Upper lobe of right lung (tissue), 1 donor: ENCODE measurements around the gene PABPN1L. TPM values are rescaled to one million over a fixed set of nuclear protein-coding genes. Genes with fewer than 3 reads are reported as not detected.

Experiments used
- ATAC-seq: fragments of 200-7000 bp; cut with Tn5 transposase; one replicate; pipeline ENCODE4 v1.9.1; 2020; ENCODE audit warnings: mild to moderate bottlenecking, moderate library complexity
- DNase-seq: peaks from one replicate; pipeline ENCODE4 v3.0.0-alpha.2; 2020
- H3K27ac ChIP-seq: fragments of 200-600 bp; one replicate; pipeline ENCODE4 v1.8.0; 2022
- H3K27me3 ChIP-seq: fragments of 200-600 bp; one replicate; pipeline ENCODE4 v1.8.0; 2022; ENCODE audit warnings: mild to moderate bottlenecking
- H3K36me3 ChIP-seq: fragments of 200-600 bp; one replicate; pipeline ENCODE4 v1.8.0; 2022
- H3K4me1 ChIP-seq: fragments of 200-600 bp; one replicate; pipeline ENCODE4 v1.8.0; 2022
- H3K4me3 ChIP-seq: fragments of 200-600 bp; one replicate; pipeline ENCODE4 v1.8.0; 2022; ENCODE audit warnings: mild to moderate bottlenecking
- H3K9me3 ChIP-seq: fragments of 200-600 bp; one replicate; pipeline ENCODE4 v1.8.0; 2022
- intact Hi-C: fragments of 100-400 bp; cut with DNase I; formaldehyde crosslinking; loops from one replicate; pipeline ENCODE4 v1.11.0; 2022
- total RNA-seq: library from RNA; stranded (reverse); fragmentation: NEBNext Ultra II Directional; extraction: Animal tissue kit (Norgen Biotek cat#: 25700); gene quantifications from one replicate; pipeline ENCODE4 v1.2.1, GENCODE V29; 2021
- TF ChIP-seq, protein P1 (sequence below): fragments of 200-600 bp; IDR thresholded peaks from one replicate; pipeline ENCODE4 v1.8.0; 2022; ENCODE audit warnings: antibody characterized with exemption
- donor health status: DM: no; HTN: yes; CAD: no; lungs with severe emphysema.

PABPN1L gene
- total RNA-seq, 1 donor from 2014 or later: not detected

DNA sequence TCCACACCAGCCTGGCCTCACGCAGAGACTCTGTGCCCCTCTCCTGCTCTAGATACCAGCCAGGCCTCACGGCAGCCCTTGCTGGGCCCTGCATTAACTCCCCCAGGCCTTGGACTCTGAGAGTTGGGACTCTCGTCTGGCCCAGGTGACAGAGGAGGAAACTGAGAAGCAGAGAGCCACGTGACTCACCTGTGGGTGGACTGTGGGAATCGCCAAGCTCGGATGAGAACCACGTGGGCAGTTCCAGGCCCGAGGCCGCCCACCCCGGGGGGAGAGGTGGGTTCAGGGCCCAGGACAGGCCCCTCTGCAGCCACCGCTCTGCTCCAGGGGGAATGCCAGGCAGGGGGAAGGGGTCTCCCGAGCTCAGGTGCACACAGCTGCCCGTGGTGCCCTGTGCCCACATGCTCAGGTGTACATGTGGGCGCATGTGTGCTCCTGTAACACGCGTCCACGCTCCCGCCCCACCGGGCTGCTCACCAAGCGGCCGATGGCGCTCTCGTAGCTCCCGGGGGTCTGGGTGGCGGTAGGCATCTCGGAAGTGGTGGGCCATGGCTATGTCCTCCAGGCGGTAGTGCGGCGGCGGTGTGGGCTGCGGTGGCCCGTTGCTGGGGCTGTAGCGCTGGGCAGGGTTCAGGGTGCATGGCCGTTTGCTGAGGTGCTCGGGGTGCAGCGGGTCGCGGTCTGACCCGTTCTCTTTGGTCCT is 18.3 kb upstream of the PABPN1L start:
- no peak overlapping the region for H3K27ac ChIP-seq
- H3K36me3 ChIP-seq: peaks cover 13% of the 10 kb centered on the region
- no peak for DNase-seq
- intact Hi-C loops: no loop called here
- H3K4me1 ChIP-seq: peaks cover 4% of the 10 kb centered on the region
- TF ChIP-seq, protein P1, sequence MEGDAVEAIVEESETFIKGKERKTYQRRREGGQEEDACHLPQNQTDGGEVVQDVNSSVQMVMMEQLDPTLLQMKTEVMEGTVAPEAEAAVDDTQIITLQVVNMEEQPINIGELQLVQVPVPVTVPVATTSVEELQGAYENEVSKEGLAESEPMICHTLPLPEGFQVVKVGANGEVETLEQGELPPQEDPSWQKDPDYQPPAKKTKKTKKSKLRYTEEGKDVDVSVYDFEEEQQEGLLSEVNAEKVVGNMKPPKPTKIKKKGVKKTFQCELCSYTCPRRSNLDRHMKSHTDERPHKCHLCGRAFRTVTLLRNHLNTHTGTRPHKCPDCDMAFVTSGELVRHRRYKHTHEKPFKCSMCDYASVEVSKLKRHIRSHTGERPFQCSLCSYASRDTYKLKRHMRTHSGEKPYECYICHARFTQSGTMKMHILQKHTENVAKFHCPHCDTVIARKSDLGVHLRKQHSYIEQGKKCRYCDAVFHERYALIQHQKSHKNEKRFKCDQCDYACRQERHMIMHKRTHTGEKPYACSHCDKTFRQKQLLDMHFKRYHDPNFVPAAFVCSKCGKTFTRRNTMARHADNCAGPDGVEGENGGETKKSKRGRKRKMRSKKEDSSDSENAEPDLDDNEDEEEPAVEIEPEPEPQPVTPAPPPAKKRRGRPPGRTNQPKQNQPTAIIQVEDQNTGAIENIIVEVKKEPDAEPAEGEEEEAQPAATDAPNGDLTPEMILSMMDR: no peak
- no peaks in the 10 kb centered on the region for H3K9me3 ChIP-seq
- no peaks in the 10 kb centered on the region for H3K27me3 ChIP-seq
- no peak overlapping the region for H3K4me3 ChIP-seq
- ATAC-seq: no peak

- H3K36me3 ChIP-seq: peaks cover 20% of the 10 kb centered on the region
- DNase-seq (no peak), ATAC-seq (no peak)
- H3K27me3 ChIP-seq: no peaks in the 10 kb centered on the region
- H3K4me3 ChIP-seq: no peak overlapping the region
- peaks cover 4% of the 10 kb centered on the region for H3K4me1 ChIP-seq
- intact Hi-C loops: no loop called here
- TF ChIP-seq, protein P1: no peak
- H3K9me3 ChIP-seq: no peaks in the 10 kb centered on the region
- no peak overlapping the region for H3K27ac ChIP-seq
These were observed 17.5 kb upstream of the PABPN1L start for GRCh38 chr16:88883946-88884345.

DNA sequence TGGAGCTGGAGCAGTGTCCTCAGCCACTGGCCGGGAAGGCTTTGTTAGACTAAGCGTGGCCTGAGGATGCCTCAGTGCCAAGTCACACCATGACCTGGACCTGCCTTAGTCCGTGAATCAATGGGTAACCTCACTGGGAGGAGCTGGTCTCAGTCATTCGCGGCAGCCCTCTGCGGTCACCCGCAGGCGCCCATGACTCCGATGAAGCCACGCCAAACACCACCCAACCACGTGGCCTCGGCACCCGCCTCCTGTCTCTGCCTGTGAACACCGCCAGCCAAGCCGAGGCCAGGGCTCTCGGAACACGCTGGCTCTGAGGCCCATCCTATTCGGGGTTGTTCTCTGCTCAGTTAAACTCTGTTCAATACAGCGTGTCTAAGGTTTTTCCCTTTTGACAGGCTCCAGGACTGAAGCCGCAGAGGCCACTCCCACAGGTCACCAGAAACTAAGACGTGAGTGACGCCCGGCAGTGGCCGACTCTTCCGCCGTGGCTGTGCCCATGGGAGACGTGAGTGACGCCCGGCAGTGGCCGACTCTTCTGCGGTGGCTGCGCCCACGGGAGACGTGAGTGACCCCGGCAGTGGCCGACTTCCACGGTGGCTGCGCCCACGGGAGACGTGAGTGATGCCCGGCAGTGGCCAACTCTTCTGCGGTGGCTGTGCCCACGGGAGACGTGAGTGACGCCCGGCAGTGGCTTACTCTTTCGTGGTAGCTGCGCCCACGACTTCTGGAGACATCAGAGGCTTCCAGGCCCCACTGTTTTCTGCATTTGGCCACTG is 16.8 kb upstream of the PABPN1L start:
- no peak for ATAC-seq
- Histone ChIP-seq H3K9me3 (no peaks in the 10 kb centered on the region), H3K27me3 (no peaks in the 10 kb centered on the region), H3K36me3 (peaks cover 22% of the 10 kb centered on the region), H3K4me3 (no peak overlapping the region), H3K27ac (no peak overlapping the region), H3K4me1 (peaks cover 4% of the 10 kb centered on the region)
- DNase-seq: no peak
- TF ChIP-seq, protein P1: no peak
- intact Hi-C loops: no loop called here

DNA sequence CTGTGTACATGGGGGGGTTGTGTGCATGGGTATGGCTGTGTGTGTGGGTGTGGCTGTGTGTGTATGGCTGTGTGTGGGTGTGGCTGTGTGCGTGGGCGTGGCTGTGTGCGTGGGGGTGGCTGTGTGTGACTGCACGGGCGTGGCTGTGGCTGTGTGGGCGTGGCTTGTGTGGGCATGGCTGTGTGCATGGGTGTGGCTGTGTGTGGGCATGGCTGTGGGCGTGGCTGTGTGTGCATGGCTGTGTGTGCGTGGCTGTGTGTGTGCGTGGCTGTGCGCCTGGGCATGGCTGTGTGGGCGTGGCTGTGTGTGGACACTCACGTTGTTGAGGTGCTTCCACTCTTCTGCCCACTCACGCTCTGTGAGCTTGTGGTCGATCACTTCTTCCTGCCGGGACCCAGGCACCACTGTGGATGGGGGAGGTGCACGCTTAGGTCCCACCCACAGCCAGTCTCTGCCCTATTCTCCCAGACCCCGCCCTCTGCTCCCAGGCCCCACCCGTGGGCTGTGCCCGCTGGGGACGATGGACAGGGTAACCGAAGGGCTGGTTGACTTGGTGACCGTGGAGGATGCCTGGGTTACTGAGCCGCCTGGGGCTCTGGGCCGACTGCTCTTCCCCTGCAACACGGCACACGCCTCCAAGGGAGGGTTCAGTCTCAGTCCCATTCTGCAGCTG is 16.0 kb upstream of the PABPN1L start:
- peaks cover 22% of the 10 kb centered on the region for H3K36me3 ChIP-seq
- H3K4me1 ChIP-seq: peaks cover 4% of the 10 kb centered on the region
- H3K4me3 ChIP-seq: no peak overlapping the region
- H3K27ac ChIP-seq: no peak overlapping the region
- ATAC-seq (peak; percentile 8), DNase-seq (no peak)
- TF ChIP-seq, protein P1: no peak
- no peaks in the 10 kb centered on the region for H3K9me3 ChIP-seq
- intact Hi-C loops: no loop called here
- no peaks in the 10 kb centered on the region for H3K27me3 ChIP-seq

DNA sequence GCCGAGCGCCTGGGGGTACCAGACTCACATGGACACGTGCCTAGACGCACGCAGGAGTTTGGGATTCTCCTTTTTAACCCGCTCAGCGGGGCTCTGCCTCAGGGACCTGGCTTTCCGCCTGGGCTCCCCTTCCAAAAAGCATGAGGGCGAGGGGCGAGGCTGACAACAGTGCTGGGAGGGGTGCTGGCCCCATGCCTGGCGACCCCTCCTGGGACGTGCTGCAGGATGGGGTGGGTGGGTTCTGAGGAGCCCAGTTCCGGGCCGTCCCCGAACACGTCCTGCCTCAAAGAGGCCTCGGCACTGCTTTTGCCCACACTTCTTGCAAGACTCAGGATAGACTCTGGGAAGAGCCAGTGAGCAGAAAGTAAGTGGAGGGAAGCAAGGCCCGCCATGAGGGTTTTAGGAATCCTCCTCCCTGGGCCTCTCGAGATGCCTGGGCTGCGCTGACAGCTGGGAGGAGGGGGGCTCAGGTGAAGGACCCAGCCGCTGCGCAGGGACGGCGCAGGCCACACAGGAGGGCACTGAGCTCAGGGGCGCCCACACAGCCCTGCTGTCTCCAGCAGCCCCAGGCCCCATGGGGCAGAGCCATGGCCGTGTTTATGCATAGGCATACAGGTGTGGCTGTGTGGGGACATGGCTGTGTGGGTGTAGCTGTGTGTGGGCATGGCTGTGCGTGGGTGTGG is 15.4 kb upstream of the PABPN1L start:
- ATAC-seq (no peak), DNase-seq (no peak)
- Histone ChIP-seq H3K36me3 (peaks cover 22% of the 10 kb centered on the region), H3K4me3 (no peak overlapping the region), H3K4me1 (peaks cover 4% of the 10 kb centered on the region), H3K27me3 (no peaks in the 10 kb centered on the region), H3K27ac (no peak overlapping the region), H3K9me3 (no peaks in the 10 kb centered on the region)
- intact Hi-C loops: no loop called here
- TF ChIP-seq, protein P1: no peak
